HG02884 (cell line): ENCODE data around the gene DDX39A.
"Not testable (repeated sequence)": the region's sequence is repeated elsewhere in the genome, so short reads cannot be mapped to it uniquely, and the experiment has no call there.

ENCODE experiments used
- ATAC-seq: cut with Tn5 transposase; IDR thresholded peaks from one replicate; pipeline ENCODE4 v1.9.1; 2021; ENCODE audit warnings: mild to moderate bottlenecking, moderate library complexity; ENCODE audit not compliant: unreplicated experiment

Gene DDX39A

DNA sequence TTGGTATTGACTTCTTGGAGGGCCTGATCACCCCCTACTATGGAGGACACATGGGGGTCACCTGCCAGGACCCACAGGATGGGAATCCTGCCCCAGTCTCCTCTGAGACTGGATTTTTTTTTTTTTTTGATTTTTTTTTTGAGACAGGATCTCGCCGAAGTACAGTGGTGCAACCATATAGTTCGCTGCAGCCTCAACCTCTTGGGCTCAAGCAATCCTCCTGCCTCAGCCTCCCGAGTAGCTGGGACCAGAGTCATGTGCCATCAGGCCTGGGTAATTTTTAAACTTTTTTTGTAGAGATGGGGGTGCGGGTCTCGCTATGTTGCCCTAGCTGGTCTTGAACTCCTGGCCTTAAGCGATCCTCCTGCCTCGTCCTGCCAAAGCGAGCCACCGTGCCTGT, 52.1 kb downstream of the DDX39A start:
- no peak for ATAC-seq

GRCh38 chr19:14366529-14366928, 52.6 kb downstream of the DDX39A start:
- ATAC-seq, result no peak

DNA sequence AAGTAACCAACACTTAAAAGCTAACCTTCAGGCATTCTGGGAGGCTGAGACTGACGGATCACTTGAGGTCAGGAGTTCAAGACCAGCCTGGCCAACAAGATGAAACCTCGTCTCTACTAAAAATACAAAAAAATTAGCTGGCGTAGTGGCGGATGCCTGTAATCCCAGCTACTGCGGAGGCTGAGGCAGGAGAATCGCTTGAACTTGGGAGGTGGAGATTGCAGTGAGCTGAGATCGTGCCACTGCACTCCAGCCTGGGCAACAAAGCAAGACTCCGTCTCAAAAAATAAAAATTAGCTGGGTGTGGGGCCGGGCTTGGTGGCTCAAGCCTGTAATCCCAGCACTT, 55.1 kb downstream of the DDX39A start:
- ATAC-seq, result not testable (repeated sequence)

DNA sequence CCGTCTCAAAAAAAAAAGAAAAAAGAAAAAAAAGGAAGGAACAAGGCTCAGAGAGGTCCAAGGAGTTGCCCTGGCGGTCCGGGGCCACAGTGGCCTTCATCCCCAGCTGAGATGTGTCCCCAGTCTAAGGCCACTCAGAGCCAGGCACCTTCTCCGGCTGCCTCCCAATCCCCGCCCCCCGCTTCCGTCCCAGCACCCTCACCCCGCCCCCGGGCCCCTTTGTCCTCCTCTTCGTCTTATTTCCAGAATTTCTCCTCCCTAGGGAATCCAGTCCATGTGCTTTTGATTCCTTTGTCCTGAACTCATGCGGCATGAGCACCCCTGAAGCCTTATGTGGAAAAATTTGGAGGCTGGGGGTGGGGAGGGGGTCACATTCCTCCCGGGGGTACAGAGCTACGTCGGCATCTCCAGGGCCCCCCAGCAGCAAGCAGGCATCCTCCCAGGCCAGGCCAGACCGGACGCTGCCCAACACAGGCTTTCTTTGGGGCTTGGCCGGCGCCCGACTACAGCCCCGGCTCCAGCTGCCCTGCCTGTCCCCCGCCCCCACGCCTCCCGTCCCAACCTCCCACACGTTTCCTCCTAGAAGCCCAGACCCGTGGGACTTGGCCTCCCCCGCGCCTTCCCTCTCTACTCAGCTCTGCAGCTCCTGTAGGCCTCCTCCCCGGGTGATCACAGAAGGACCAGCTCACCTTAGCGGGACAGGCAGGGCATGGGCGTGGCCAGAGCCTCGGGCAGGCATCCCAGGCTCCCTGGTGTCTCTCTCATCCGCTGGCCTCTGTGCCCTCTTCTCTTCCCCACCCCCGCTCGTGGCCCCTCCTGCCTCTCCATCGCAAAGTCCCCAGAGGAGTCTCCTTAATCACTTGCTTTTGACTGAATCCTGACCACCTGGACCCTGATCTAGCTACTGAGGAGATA, 55.7 kb downstream of the DDX39A start:
- ATAC-seq, result no peak

DNA sequence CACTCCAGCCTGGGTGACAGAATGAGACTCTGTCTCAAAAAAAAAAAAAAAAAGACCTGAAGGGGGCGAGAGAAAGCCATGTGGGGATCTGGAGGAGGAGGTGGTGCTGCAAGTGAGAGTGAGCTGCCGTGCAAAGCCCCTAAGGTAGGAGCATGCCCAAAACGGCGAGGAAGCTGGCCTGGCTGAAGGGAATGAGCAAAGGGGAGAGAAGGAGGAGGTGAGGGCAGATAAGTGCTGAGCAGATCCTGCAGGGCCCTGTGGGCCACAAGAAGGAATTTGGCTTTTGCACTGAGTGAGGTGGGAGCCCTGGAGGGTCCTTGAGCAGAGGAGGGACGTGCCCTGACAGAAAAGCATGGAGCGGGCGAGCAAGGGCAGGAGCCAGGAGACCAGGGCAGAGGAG, 57.3 kb downstream of the DDX39A start:
- ATAC-seq, result no peak
